Stomach (tissue), 4 donors: ENCODE data around the gene SDF2L1.
"Not testable (repeated sequence)": the region's sequence is repeated elsewhere in the genome, so short reads cannot be mapped to it uniquely, and the experiment has no call there.

Source experiments
- CTCF ChIP-seq, 7 experiments: fragments of 450-650 bp in 4 of 7; fragments of 200-600 bp in 3 of 7; sonication (generic) in 3 of 7; IDR thresholded peaks; one replicate each; pipeline ENCODE4 v1.5.1; 2016 to 2019; ENCODE audit warnings: antibody characterized with exemption in 7 of 7, control low read depth in 2 of 7, mild to moderate bottlenecking in 1 of 7
- EP300 ChIP-seq: sonication (generic); formaldehyde crosslinking; IDR thresholded peaks from one replicate; pipeline ENCODE4 v1.6.1; 2017; ENCODE audit warnings: antibody characterized with exemption
- POLR2A ChIP-seq, 4 donors: fragments of 450-650 bp; IDR thresholded peaks; one replicate each; pipeline ENCODE4 v1.6.1; 2016; ENCODE audit warnings: antibody characterized with exemption in 4 of 4, control low read depth in 2 of 4, mild to moderate bottlenecking in 1 of 4, moderate library complexity in 1 of 4

DNA sequence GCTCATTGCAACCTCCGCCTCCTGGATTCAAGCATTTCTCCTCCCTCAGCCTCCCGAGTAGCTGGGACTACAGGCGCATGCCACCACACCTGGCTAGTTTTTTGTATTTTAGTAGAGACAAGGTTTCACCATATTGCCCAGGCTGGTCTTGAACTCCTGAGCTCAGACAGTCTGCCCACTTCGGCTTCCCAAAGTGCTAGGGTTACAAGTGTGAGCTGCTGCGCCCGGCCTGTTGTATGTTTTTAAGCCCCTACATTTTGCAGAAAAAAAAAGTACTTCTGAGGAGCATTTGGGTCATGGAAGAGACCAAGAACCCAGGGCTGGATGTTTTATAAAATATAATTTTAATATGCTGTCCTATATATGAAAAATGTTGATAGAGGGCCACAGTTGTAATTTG, 24.8 kb upstream of the SDF2L1 start:
- TF ChIP-seq POLR2A (IDR thresholded peaks at IDR 0.05); CTCF (IDR thresholded peaks at IDR 0.05); EP300: not testable (repeated sequence)
